Duodenal mucosa (tissue), 2 donors: ENCODE results near the gene SRP9.
"Not testable (repeated sequence)": the region's sequence is repeated elsewhere in the genome, so short reads cannot be mapped to it uniquely, and the experiment has no call there.

Experiments used
- H3K27ac ChIP-seq: one replicate; pipeline ENCODE4 v1.7.0; 2013; ENCODE audit warnings: low read depth, low read length
- H3K27me3 ChIP-seq, 2 donors: one replicate each; pipeline ENCODE4 v1.7.0; 2013; ENCODE audit warnings: low read length in 2 of 2, control low read depth in 1 of 2; ENCODE audit not compliant: insufficient read depth in 2 of 2, control insufficient read depth in 1 of 2
- H3K36me3 ChIP-seq, 2 donors: one replicate each; pipeline ENCODE4 v1.7.0; 2013; ENCODE audit warnings: low read length in 2 of 2, control low read depth in 1 of 2; ENCODE audit not compliant: insufficient read depth in 2 of 2, control insufficient read depth in 1 of 2
- H3K4me1 ChIP-seq, 2 donors: one replicate each; pipeline ENCODE4 v1.7.0; 2013; ENCODE audit warnings: low read length in 2 of 2, control low read depth in 1 of 2; ENCODE audit not compliant: insufficient read depth in 2 of 2, control insufficient read depth in 1 of 2
- H3K4me3 ChIP-seq, 2 donors: one replicate each; pipeline ENCODE4 v1.7.0; 2013; ENCODE audit warnings: low read length in 2 of 2, low read depth in 1 of 2
- H3K9ac ChIP-seq, 2 donors: one replicate each; pipeline ENCODE4 v1.7.0; 2013; ENCODE audit warnings: low read length in 2 of 2, low read depth in 1 of 2
- H3K9me3 ChIP-seq, 2 donors: one replicate each; pipeline ENCODE4 v1.7.0; 2013; ENCODE audit warnings: low read length in 2 of 2, control low read depth in 1 of 2; ENCODE audit not compliant: control insufficient read depth in 1 of 2

SRP9 gene

DNA sequence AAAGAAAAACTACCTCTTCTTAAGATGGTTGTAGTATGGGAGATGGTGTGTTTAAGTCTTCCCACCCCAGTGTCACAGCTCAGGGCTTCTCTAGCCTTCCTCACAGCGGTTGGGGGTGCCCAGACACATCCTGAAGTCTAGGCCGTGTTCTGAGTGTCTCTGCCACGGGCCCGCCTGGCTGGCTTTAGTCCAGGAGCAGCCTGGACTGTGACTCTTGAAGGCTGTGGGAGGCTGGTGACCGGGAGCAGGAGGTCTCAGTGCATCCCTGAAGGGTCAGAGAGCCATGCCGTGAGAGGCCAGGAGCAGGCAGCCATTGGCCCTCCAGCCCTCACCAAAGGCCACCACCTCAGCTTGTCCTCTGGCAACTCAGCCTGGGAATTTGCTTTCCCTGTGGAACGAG, 36.8 kb downstream of the SRP9 start:
- no peaks in the 10 kb centered on the region for H3K36me3 ChIP-seq
- H3K27ac ChIP-seq = no peak overlapping the region
- H3K9me3 ChIP-seq = no peaks in the 10 kb centered on the region
- no peak overlapping the region for H3K9ac ChIP-seq
- H3K4me3 ChIP-seq = no peak overlapping the region
- no peaks in the 10 kb centered on the region for H3K27me3 ChIP-seq
- H3K4me1 ChIP-seq = peaks cover 64 to 69% of the 10 kb centered on the region in 2 donors

DNA sequence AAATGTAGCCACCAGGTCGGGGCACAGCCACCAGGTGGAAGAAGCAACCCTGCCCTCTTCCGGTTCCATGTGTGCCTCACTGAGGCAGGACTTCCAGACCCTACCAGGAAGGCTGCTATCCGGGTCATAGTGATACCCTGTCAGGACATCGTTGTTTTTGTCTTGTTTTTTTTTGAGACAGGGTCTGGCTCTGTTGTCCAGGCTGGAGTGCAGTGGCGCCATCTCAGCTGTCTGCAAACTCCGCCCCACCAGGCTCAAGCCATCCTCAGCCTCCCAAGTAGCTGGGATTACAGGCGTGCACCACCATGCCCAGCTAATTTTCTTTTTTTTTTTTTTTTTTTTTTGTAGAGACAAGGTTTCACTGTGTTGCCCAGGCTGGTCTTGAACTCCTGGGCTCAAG, 37.5 kb downstream of the SRP9 start:
- not testable (repeated sequence) for H3K27ac ChIP-seq, H3K36me3 ChIP-seq, H3K27me3 ChIP-seq, H3K9me3 ChIP-seq, H3K4me3 ChIP-seq, H3K9ac ChIP-seq
- H3K4me1 ChIP-seq = peaks cover 61 to 70% of the 10 kb centered on the region in 2 donors

DNA sequence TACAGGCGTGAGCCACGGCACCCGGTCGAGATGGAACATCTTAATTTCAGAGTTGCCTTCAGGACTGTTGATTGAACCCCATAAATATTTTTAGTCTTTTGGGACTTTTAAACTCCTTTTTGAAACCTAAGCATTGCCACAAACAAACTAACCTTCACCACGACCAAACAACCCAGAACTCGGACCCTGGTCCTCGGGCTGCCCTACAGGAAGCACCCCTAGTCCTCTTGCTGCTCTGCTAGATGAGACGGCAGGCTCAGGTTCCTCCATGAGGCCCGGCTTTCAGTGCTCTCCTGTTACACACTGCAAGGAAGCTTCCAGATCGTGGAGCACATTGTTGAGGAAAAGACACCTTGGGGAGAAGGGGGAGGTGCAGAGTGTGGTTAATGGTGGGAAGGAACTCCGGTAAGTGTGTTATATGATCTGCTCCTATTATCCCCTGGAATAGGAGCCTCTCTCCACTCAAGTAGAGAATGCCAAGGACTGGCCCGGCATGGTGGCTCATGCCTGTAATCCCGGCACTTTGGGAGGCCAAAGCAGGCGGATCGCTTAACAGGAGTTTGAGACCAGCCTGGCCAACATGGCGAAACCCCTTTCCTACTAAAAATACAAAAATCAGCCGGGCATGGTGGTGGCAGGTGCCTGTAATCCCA, 38.0 kb downstream of the SRP9 start:
- H3K27ac ChIP-seq = no peak overlapping the region
- no peaks in the 10 kb centered on the region for H3K9me3 ChIP-seq
- no peak overlapping the region for H3K4me3 ChIP-seq
- H3K27me3 ChIP-seq = no peaks in the 10 kb centered on the region
- H3K36me3 ChIP-seq = no peaks in the 10 kb centered on the region
- H3K4me1 ChIP-seq = peaks cover 61 to 70% of the 10 kb centered on the region in 2 donors
- H3K9ac ChIP-seq = no peak overlapping the region

DNA sequence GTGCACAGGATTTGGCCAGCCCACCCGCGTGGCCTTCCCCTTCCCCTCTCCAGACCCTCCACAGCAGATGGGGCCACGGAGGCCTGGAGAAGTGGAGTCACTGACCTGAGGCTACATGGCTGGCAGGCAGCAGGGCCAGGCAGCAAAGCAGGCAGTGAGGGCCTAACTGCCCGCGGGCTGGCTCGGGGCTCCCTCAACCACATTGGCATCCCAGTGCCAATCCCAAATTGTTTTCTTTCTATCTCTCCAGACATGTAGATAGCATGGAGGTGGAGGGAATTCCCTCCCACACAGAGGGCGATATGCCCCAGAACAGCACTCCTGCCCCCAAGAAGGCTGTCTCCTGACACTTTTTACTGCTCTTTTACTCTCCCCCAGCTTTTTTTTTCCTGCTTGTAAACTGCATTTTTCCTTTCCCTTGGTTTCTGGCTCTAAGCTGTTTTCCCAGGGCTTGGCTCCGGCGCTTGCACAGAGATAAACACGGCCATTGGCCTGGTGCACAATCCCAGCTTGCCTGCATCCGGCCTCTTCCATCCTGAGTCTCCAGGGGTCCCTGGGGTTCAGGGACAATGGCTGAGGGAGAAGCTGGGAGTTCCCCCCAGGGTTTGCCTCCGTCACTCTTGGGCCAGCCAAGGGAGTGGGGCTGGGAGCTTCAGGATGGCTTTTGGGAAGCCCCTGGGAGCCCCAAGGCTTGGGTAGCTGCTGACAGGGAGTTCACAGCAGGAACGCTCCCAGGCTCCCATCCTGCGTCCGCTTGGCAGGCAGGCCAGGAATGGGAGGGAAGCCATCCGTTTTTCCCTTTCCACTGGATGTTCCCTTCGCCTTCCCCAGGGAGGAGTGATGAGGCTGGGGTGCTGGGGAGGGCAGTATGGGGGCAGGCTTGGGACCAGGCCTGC, 39.3 kb downstream of the SRP9 start:
- Histone ChIP-seq H3K27me3 (no peaks in the 10 kb centered on the region), H3K9ac (peak overlapping the region; percentile 40 to 73), H3K9me3 (no peaks in the 10 kb centered on the region), H3K36me3 (no peaks in the 10 kb centered on the region), H3K27ac (peak overlapping the region; percentile 82), H3K4me1 (peaks cover 53 to 58% of the 10 kb centered on the region in 2 donors), H3K4me3 (peak overlapping the region in 1 of 2 donors; percentile 40)

DNA sequence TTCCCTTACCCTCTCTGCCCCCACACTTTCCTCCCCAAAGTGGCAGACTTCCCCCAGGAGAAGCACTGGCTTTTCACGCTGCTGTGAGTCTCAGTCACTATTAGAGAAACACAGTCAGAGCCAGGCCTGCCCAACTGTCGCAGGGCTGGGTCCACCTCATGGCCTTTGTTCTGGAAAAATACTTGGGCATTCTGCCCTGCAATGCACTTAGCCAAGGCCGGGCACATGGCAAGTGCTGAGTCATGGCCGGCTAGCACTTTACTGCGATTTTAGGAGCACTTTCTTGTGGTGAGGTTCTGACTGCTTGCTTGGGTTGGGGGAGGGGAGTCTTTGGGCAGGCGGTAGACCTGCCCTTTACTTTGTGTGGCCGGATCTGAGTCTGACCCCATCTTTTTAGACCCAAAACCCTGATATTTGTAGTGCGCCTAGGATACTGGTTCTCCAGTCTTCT, 40.0 kb downstream of the SRP9 start:
- peaks cover 0 to 1% of the 10 kb centered on the region in 2 donors for H3K36me3 ChIP-seq
- H3K9me3 ChIP-seq = no peaks in the 10 kb centered on the region
- H3K4me1 ChIP-seq = peaks cover 46 to 50% of the 10 kb centered on the region in 2 donors
- peak overlapping the region; percentile 82 for H3K27ac ChIP-seq
- H3K4me3 ChIP-seq = peak overlapping the region in 1 of 2 donors; percentile 40
- no peaks in the 10 kb centered on the region for H3K27me3 ChIP-seq
- H3K9ac ChIP-seq = peak overlapping the region; percentile 40 to 73

DNA sequence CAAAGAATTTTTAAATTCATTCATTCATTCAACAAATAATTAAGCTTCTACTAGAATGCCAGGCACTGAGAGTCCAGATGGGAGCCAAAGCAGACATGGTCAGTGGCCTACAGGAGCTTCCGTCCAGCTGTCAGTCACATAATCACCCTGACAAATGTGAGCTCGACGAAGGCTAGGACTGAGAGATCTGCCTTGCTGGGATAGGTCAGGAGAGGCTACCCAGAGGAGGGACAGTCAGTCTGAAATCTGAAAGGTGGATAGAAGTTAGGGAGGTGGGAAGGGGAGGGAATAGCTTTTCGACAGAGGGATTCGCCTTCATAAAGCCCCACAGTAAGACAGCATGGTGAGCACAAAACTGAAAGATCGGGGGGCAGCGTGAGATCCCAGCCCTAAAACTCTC, 40.6 kb downstream of the SRP9 start:
- Histone ChIP-seq H3K27me3 (no peaks in the 10 kb centered on the region), H3K9me3 (no peaks in the 10 kb centered on the region), H3K36me3 (peaks cover 0 to 3% of the 10 kb centered on the region in 2 donors), H3K4me3 (no peak overlapping the region), H3K9ac (no peak overlapping the region), H3K27ac (peak overlapping the region; percentile 26), H3K4me1 (peaks cover 40 to 44% of the 10 kb centered on the region in 2 donors)

DNA sequence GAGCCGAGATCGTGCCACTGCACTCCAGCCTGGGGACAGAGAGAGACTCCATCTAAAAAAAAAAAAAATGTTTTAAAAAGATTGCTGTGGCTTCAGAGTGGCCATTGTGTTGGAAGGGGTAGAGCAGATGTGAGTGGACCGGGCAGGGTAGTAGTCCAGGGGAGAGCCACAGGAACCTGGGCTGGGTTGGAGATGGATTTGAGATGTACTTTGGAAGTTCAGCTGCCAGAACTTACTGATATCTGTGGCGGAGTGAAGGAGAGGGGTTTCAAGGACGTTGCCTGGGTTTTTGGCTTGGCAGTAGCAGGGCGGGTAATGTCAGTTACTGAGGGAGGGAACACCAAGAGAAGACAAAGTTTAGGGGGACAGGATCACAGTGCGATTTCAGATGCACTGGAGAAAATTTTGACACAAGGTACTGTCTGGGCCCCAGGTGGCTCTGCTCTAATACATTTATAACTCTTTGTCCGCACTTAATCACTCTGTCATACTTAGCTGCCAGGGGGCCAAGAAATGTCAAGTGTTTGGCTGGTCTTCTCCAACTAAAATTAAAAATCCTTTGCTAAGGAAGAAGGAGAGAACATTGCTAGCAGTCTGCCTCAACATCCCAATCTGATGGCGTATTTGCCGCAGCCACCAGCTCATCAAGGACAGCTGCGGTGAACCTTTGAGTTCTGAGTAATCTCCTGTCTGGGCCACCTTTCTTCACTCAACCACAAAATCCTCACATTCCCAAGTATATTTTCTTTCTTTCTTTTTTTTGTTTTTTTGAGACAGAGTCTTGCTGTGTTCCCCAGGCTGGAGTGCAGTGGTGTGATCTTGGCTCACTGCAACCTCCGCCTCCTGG, 41.9 kb downstream of the SRP9 start:
- Histone ChIP-seq H3K4me3 (no peak overlapping the region), H3K9ac (no peak overlapping the region), H3K4me1 (peaks cover 32 to 42% of the 10 kb centered on the region in 2 donors), H3K27me3 (no peaks in the 10 kb centered on the region), H3K27ac (no peak overlapping the region), H3K36me3 (peaks cover 0 to 3% of the 10 kb centered on the region in 2 donors), H3K9me3 (no peaks in the 10 kb centered on the region)

DNA sequence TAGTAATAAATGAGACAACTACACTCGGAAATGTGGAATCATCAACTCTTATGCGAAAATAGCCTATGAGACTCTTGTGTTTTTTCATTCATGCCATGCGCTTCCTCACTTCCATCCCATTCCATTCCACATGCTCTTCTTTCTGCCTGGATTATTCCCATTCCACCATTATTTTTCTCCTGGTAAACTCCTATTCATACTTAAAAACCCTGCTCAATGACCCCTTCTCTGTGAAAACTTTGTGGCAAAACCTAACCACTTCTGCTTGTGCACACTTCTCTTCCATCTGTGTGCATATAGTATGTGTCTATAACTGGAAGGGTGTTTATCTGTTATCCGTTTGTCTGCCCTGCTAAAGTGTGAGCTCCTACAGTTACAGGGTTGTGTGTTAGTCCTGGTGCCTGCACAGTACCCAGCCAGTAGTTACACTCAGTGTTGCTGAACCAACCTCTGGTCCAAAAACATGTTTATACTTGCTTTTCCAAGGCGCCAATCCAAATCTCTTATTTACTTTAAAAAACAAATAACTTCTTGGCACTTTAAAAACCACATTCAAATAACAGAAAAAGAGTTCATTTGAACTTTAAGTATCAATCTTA, 43.0 kb downstream of the SRP9 start:
- peaks cover 40 to 45% of the 10 kb centered on the region in 2 donors for H3K4me1 ChIP-seq
- H3K27ac ChIP-seq = no peak overlapping the region
- H3K9me3 ChIP-seq = no peaks in the 10 kb centered on the region
- no peak overlapping the region for H3K4me3 ChIP-seq
- H3K36me3 ChIP-seq = peaks cover 0 to 3% of the 10 kb centered on the region in 2 donors
- no peak overlapping the region for H3K9ac ChIP-seq
- H3K27me3 ChIP-seq = no peaks in the 10 kb centered on the region

DNA sequence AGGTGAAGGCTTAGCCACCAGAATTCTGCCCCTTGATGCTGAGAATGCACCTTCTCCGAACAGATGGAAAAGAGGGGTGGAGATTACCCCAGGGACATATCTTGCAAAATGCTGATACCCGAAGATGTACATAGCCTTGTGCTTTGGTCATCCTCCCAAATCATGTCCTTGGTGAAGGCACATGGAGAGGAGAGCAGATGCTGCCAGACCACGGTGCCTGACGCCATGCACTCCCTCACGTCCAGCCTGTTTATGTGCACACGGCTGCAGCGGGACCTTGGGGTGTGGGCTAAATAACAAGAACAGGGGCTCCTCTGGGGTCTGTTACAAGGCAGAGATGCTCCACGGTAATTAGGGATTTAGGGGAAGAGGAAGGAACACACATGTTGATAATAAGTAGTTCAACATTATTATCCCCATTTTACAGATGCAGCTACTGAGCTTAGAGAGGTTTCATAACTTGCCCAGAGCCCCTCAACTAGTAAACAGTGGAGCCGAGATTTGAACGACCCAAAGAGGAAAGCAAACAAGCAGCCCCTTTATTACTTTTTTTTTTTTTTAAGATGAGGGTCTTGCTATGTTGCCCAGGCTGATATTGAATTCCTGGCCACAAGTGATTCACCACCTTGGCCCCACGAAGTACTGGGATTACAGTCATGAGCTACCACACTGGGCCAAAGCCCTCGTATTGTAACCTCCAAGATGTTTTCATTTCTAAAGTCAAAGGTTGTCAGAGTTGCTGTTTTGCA, 45.2 kb downstream of the SRP9 start:
- peaks cover 0 to 3% of the 10 kb centered on the region in 2 donors for H3K36me3 ChIP-seq
- H3K4me1 ChIP-seq = peaks cover 41 to 51% of the 10 kb centered on the region in 2 donors
- H3K27me3 ChIP-seq = no peaks in the 10 kb centered on the region
- no peak overlapping the region for H3K4me3 ChIP-seq
- H3K9ac ChIP-seq = no peak overlapping the region
- H3K27ac ChIP-seq = no peak overlapping the region
- no peaks in the 10 kb centered on the region for H3K9me3 ChIP-seq
